ENCODE data around the gene FYN. TPM values are rescaled to one million over a fixed set of nuclear protein-coding genes. Genes with fewer than 3 reads are reported as not detected.

Gene FYN
- total and polyA plus RNA-seq, 2 of the 13 experiments (the other 11 are each of a cell fraction or from before 2014, with no cell fraction given) = 15.5 to 24.6 TPM

- TF ChIP-seq ZFP91 (CRISPR knock-in tag; IDR thresholded peaks at IDR 0.05; ENCODE audit: borderline replicate concordance) (peak; percentile 52; the same call in 1 of the 2 replicates), ZMYM3 (CRISPR knock-in tag; IDR thresholded peaks at IDR 0.05) (no peak), RFXANK (CRISPR knock-in tag; IDR thresholded peaks at IDR 0.05) (no peak), ZNF780A (CRISPR knock-in tag; IDR thresholded peaks at IDR 0.05) (no peak), MAFF (IDR thresholded peaks at IDR 0.05; ENCODE audit: low read depth, low read length) (no peak), SMAD9 (CRISPR knock-in tag; IDR thresholded peaks at IDR 0.05) (no peak), SALL1 (CRISPR knock-in tag; IDR thresholded peaks at IDR 0.05) (peak; percentile 79), ZNF281 (CRISPR knock-in tag; IDR thresholded peaks at IDR 0.05; ENCODE audit: borderline replicate concordance) (peak; percentile 84; the same call in 1 of the 2 replicates), HMG20B (CRISPR knock-in tag; conservative IDR thresholded peaks at IDR 0.05) (no peak), ZNF639 (CRISPR knock-in tag; conservative IDR thresholded peaks at IDR 0.05) (no peak), LCORL (IDR thresholded peaks at IDR 0.05) (no peak), LCORL (CRISPR knock-in tag; IDR thresholded peaks at IDR 0.05) (no peak; the same call in 1 of the 2 replicates), SOX6 (IDR thresholded peaks at IDR 0.05) (no peak), SOX6 (CRISPR knock-in tag; IDR thresholded peaks at IDR 0.05) (peak; percentile 68), BCL6 (CRISPR knock-in tag; IDR thresholded peaks at IDR 0.05) (peak; percentile 45; the same call in 1 of the 2 replicates), ARID3A (IDR thresholded peaks at IDR 0.05; ENCODE audit: low read depth, low read length) (no peak), ZNF737 (CRISPR knock-in tag; IDR thresholded peaks at IDR 0.05; ENCODE audit: borderline replicate concordance) (no peak), GRHL1 (CRISPR knock-in tag; conservative IDR thresholded peaks at IDR 0.05) (no peak), GATAD2A (CRISPR knock-in tag; IDR thresholded peaks at IDR 0.05) (peak; percentile 64), RFXAP (CRISPR knock-in tag; IDR thresholded peaks at IDR 0.05; ENCODE audit: borderline replicate concordance) (no peak), ZNF775 (CRISPR knock-in tag; IDR thresholded peaks at IDR 0.05; ENCODE audit: borderline replicate concordance) (no peak), ZSCAN25 (CRISPR knock-in tag; IDR thresholded peaks at IDR 0.05) (no peak)
Measured at GRCh38 chr6:111793711-111794111, 79.5 kb downstream of the FYN start (continued).

All from HepG2 (cell line).